ENCODE results near the gene MCF2L2. TPM values are rescaled to one million over a fixed set of nuclear protein-coding genes. Genes with fewer than 3 reads are reported as not detected.

The MCF2L2 gene
- total RNA-seq, 1 donor from 2014 or later, result 2.0 TPM

DNA sequence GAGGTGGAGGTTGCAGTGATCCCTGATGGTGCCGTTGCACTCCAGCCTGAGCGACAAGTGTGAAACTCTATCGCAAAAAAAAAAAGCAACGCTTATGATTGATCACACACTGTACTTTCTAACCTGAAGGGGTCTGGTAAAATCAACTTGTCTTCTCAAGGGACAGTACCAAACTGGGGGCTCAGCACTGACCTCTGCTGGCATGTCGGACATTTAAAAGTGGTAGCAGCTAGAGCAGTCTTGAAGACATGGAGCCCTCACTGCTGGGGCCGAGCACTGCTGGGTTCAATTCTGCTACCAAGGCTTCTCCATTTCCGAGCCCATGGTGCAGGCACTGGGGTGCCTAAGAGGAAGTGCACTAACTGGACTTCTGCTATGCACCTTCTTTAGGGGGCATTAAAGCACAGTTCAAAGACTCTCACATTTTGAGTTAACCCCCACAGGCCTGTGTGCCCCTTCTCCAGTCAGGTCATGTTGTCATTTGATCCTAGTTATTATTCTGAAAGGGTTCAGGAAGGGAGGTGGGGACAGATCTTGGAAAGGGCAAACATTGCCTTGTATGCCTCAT lies 239.4 kb downstream of the MCF2L2 start:
- Histone ChIP-seq H3K9me3 (no peaks in the 10 kb centered on the region), H3K4me3 (no peak overlapping the region), H3K27ac (no peak overlapping the region), H3K4me1 (peaks cover 12% of the 10 kb centered on the region), H3K36me3 (no peaks in the 10 kb centered on the region), H3K27me3 (no peaks in the 10 kb centered on the region)
- DNase-seq (ENCODE audit: extremely low spot score in 2 of 2), result no peak
- TF ChIP-seq, protein P1, sequence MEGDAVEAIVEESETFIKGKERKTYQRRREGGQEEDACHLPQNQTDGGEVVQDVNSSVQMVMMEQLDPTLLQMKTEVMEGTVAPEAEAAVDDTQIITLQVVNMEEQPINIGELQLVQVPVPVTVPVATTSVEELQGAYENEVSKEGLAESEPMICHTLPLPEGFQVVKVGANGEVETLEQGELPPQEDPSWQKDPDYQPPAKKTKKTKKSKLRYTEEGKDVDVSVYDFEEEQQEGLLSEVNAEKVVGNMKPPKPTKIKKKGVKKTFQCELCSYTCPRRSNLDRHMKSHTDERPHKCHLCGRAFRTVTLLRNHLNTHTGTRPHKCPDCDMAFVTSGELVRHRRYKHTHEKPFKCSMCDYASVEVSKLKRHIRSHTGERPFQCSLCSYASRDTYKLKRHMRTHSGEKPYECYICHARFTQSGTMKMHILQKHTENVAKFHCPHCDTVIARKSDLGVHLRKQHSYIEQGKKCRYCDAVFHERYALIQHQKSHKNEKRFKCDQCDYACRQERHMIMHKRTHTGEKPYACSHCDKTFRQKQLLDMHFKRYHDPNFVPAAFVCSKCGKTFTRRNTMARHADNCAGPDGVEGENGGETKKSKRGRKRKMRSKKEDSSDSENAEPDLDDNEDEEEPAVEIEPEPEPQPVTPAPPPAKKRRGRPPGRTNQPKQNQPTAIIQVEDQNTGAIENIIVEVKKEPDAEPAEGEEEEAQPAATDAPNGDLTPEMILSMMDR (IDR thresholded peaks at IDR 0.05), result no peak
- TF ChIP-seq POLR2AphosphoS5 (IDR thresholded peaks at IDR 0.05; ENCODE audit: insufficient read depth in 1 of 2, low read depth in 1 of 2) (no peak), POLR2A (IDR thresholded peaks at IDR 0.05) (no peak)
- intact Hi-C loops (cut with DNase I), result no loop called here

DNA sequence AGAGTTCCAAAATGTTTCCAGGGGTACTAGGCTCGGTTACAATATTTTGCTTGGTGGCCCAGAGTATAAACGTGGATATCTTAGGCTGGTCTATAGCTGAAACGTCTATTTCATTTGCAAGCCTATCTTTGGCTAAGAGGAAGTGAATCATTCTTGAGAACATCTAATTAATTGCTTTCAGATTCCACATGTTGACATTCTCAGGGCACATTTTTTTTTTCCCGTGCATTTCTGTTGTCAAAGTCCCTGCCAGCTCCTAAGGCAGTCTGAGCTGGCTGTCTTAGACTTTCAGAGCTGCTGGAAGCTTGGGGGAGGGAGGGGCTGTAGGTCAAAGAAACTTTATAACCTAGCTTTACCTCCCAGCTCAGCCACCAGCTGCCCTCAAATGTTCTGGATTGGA lies 242.7 kb downstream of the MCF2L2 start:
- intact Hi-C loops (cut with DNase I), result no loop called here
- Histone ChIP-seq H3K36me3 (no peaks in the 10 kb centered on the region), H3K9me3 (no peaks in the 10 kb centered on the region), H3K4me1 (peaks cover 12% of the 10 kb centered on the region), H3K27ac (no peak overlapping the region), H3K27me3 (no peaks in the 10 kb centered on the region), H3K4me3 (no peak overlapping the region)
- TF ChIP-seq POLR2AphosphoS5 (IDR thresholded peaks at IDR 0.05; ENCODE audit: insufficient read depth in 1 of 2, low read depth in 1 of 2) (no peak), POLR2A (IDR thresholded peaks at IDR 0.05) (no peak)
- TF ChIP-seq, protein P1 (IDR thresholded peaks at IDR 0.05), result no peak
- no peak for DNase-seq (ENCODE audit: extremely low spot score in 2 of 2)

DNA sequence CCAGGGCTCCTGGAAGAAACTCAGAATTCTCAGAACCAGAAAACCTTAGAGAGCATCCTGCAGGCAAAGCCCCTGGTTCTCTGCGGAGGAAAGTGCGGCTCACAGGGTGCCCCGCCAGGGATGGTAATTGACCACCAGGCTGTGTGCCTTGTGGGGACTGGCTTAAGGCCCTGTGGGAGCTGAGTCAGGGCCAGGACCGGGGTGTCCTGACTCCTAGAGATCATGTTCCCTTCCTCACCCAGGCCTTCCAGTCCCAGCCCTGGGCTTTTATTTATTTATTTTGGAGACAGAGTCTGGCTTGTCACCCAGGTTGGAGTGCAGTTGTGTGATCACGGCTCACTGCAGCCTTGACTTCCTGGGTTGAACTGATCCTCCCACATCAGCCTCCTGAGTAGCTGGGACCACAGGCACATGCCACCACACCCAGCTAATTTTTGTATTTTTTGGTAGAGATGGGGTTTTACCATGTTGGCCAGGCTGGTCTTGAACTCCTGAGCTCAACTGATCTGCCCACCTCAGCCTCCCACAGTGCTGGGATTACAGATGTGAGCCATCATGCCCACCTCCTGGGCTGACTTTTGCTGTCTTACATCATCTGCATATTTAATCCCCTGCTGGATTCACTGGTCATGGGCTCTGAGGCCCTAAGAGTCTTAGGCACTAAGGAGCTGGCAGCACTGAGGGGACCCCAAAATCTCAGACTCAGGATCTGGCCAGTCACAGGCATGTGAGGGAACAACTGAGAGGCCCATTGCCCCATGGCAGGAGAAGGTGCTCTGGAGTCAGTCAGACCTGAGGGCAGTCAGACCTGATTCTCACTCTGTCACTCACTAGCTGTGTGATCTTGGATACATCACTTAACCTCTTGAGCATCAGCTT lies 245.4 kb downstream of the MCF2L2 start:
- intact Hi-C loops (cut with DNase I), result loop anchor here (5.0 kb wide), 1 partner anchor 199 kb away; no protein-coding TSS in a partner anchor

GRCh38 chr3:183182073-183182472 lies 246.3 kb downstream of the MCF2L2 start:
- no peaks in the 10 kb centered on the region for H3K27me3 ChIP-seq
- TF ChIP-seq, protein P1 (IDR thresholded peaks at IDR 0.05), result no peak
- TF ChIP-seq POLR2AphosphoS5 (IDR thresholded peaks at IDR 0.05; ENCODE audit: insufficient read depth in 1 of 2, low read depth in 1 of 2), result no peak
- TF ChIP-seq POLR2A (IDR thresholded peaks at IDR 0.05), result no peak
- H3K9me3 ChIP-seq, result no peaks in the 10 kb centered on the region
- no peaks in the 10 kb centered on the region for H3K36me3 ChIP-seq
- H3K27ac ChIP-seq, result no peak overlapping the region
- intact Hi-C loops (cut with DNase I), result loop anchor here (5.0 kb wide), 1 partner anchor 200 kb away; no protein-coding TSS in a partner anchor
- peaks cover 33% of the 10 kb centered on the region for H3K4me1 ChIP-seq
- DNase-seq (ENCODE audit: extremely low spot score in 2 of 2), result no peak
- no peak overlapping the region for H3K4me3 ChIP-seq

More for the DNA sequence above, 245.4 kb downstream of the MCF2L2 start:
- no peak for DNase-seq (ENCODE audit: extremely low spot score in 2 of 2)
- H3K4me3 ChIP-seq, result no peak overlapping the region
- TF ChIP-seq POLR2AphosphoS5 (IDR thresholded peaks at IDR 0.05; ENCODE audit: insufficient read depth in 1 of 2, low read depth in 1 of 2), result no peak
- no peak for TF ChIP-seq POLR2A (IDR thresholded peaks at IDR 0.05)
- TF ChIP-seq, protein P1 (IDR thresholded peaks at IDR 0.05), result no peak
- H3K36me3 ChIP-seq, result no peaks in the 10 kb centered on the region
- H3K27me3 ChIP-seq, result no peaks in the 10 kb centered on the region
- H3K9me3 ChIP-seq, result no peaks in the 10 kb centered on the region
- H3K27ac ChIP-seq, result no peak overlapping the region
- peaks cover 32% of the 10 kb centered on the region for H3K4me1 ChIP-seq

Data from vagina (tissue), 2 donors.